Dendritic cell treated with granulocyte-macrophage colony-stimulating factor and Interleukin-4, amounts not matched to agents 40 ng/mL and 50 ng/mL, for 4 days (primary cell): ENCODE data around the gene ORM1.

Source experiments
- H3K27ac Mint-ChIP-seq: one replicate; pipeline ENCODE4 v1.8.0; 2022; ENCODE audit warnings: mild to moderate bottlenecking, mixed read lengths
- H3K27me3 Mint-ChIP-seq: one replicate; pipeline ENCODE4 v1.8.0; 2022; ENCODE audit warnings: mild to moderate bottlenecking, mixed read lengths
- H3K36me3 Mint-ChIP-seq: one replicate; pipeline ENCODE4 v1.8.0; 2022; ENCODE audit warnings: low read depth, mixed read lengths
- H3K4me1 Mint-ChIP-seq: one replicate; pipeline ENCODE4 v1.8.0; 2022; ENCODE audit warnings: low read depth, mixed read lengths
- H3K4me3 Mint-ChIP-seq: one replicate; pipeline ENCODE4 v1.8.0; 2022; ENCODE audit warnings: mild to moderate bottlenecking, moderate library complexity, mixed read lengths
- H3K9me3 Mint-ChIP-seq: one replicate; pipeline ENCODE4 v1.8.0; 2022; ENCODE audit warnings: mixed read lengths
- intact Hi-C: fragments of 100-400 bp; cut with micrococcal nuclease; formaldehyde crosslinking; loops from one replicate; pipeline ENCODE4 v1.15.0; 2022

The ORM1 gene

DNA sequence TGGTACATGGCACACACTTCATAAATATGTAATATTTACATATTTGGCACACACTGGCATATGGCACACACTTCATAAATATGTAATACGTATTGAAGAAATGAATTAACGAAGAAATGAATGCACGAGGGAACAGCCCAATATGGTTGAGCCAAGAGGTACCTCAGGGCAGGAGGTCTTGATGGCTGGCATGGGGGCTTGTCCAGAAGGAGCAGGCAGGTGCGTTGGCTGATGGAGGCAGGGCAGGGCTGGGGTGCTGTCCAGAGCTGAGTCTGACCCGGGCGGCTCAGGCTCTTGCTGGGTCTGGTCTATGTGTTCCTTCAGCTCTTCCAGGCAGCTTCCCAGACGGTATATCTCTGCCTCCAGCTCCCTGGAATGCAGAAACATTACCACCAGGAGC lies 38.6 kb downstream of the ORM1 start:
- H3K4me1 Mint-ChIP-seq = peaks cover 40% of the 10 kb centered on the region
- H3K27ac Mint-ChIP-seq = peak overlapping the region; percentile 78
- H3K36me3 Mint-ChIP-seq = peaks cover 95% of the 10 kb centered on the region
- intact Hi-C loops = no loop called here
- no peaks in the 10 kb centered on the region for H3K9me3 Mint-ChIP-seq
- H3K4me3 Mint-ChIP-seq = no peak overlapping the region
- H3K27me3 Mint-ChIP-seq = no peaks in the 10 kb centered on the region

DNA sequence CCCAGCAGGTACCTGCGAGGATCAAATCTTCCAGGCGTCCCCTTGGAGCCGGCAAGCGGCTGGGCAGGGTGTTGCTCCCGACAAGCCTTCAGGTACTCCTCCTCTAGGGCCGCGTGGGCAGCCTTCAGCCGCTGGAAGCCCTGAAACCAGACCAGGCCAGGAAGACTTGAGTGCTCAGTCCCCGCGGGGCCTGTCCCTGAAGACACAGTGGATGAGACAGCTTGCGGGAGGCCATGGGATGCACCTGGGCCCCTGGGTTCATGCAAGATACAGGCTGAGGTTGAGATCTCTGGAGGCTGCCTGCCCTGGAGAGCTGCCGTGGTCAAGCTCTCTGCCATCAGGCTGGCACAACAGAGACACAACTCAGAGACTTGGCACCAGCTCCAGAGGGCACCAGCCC lies 39.5 kb downstream of the ORM1 start:
- H3K4me3 Mint-ChIP-seq = no peak overlapping the region
- no peaks in the 10 kb centered on the region for H3K27me3 Mint-ChIP-seq
- H3K27ac Mint-ChIP-seq = no peak overlapping the region
- H3K36me3 Mint-ChIP-seq = peaks cover 95% of the 10 kb centered on the region
- no peaks in the 10 kb centered on the region for H3K9me3 Mint-ChIP-seq
- H3K4me1 Mint-ChIP-seq = peaks cover 49% of the 10 kb centered on the region
- intact Hi-C loops = no loop called here

DNA sequence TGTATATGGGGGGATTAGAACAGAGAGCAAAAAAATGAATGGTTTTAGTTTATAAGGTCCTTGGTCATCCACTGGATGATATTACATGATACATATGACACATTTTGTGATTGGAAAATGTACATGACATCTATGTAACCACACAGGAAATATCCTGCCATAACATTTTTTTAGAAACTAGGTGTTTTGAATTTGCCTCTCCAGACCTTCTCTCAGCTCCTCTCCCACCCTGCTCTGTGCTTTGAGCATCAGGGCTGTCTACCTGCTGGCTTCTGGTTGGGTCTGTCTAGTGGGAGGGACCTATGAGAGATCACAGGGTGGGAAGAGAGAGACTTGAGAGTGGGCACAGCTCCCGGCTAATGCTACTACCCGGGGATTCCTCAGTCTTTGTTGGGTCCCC lies 40.5 kb downstream of the ORM1 start:
- Mint-ChIP-seq H3K27me3 (no peaks in the 10 kb centered on the region), H3K4me3 (no peak overlapping the region), H3K9me3 (no peaks in the 10 kb centered on the region), H3K36me3 (peaks cover 95% of the 10 kb centered on the region), H3K27ac (no peak overlapping the region), H3K4me1 (peaks cover 59% of the 10 kb centered on the region)
- intact Hi-C loops = no loop called here

DNA sequence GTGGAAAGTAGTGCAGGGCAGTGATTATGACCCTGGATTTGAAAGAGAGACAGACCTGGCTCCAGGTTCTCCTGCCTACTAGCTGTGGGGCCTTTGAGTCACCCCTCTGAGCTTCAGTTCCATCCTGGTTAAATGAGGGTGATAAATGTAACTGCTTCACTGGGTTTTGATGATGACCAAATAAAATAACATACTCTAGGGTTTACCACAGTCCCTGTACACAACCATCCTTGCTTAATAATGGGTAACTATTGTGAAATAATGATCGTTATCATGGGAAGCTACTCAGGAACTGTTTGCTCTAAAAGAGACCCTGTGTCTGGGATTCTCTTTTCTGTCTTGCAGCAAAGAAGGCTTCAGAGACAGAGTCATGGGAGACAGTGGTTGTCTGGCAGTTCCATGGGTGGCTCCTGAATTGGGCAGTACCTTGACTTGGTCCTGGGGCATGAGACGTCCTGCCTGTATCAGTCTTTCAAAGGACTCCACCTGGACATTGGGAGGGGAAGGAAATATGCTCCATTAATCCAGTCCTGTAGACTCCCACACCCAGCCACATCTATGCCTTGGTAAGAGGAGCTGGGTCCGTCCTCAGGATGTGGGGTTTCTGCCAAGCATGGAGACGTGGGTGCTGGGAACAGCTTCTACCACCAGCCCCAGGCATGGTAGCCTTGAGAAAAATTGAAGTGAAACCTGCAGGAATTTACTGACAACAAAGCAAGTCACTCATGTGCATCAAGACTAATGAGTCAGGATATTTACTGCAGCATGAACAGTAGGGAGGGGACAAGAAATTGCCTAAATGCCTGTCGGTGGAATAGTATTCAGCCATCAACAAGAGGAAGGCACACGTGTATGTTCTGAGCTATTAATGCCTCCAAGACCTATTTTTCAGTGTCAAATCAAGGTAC lies 41.5 kb downstream of the ORM1 start:
- Mint-ChIP-seq H3K27me3 (no peaks in the 10 kb centered on the region), H3K4me1 (peaks cover 62% of the 10 kb centered on the region), H3K36me3 (peaks cover 93% of the 10 kb centered on the region), H3K4me3 (peak overlapping the region; percentile 42), H3K27ac (peak overlapping the region; percentile 76), H3K9me3 (no peaks in the 10 kb centered on the region)
- intact Hi-C loops = no loop called here

DNA sequence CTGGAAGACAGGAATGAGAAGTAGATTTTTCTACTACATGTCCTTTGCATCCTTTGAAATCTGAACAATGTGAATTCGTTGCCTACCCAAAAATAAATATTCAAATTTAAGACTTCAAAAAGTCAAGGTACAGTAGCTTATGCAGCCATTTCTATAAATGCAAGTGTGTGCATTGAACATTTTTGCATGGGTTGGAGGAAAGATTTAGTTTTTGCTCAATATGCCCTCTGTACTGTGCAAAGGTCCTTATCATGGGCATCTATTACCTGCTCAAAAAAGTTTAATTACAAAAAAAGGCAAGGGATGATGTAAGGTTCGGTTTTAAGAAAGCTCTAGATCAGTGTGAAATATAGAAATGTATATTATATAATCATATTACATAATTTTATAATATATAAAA lies 42.3 kb downstream of the ORM1 start:
- Mint-ChIP-seq H3K4me1 (peaks cover 63% of the 10 kb centered on the region), H3K4me3 (no peak overlapping the region), H3K9me3 (no peaks in the 10 kb centered on the region), H3K36me3 (peaks cover 93% of the 10 kb centered on the region), H3K27me3 (no peaks in the 10 kb centered on the region), H3K27ac (no peak overlapping the region)
- intact Hi-C loops = no loop called here

DNA sequence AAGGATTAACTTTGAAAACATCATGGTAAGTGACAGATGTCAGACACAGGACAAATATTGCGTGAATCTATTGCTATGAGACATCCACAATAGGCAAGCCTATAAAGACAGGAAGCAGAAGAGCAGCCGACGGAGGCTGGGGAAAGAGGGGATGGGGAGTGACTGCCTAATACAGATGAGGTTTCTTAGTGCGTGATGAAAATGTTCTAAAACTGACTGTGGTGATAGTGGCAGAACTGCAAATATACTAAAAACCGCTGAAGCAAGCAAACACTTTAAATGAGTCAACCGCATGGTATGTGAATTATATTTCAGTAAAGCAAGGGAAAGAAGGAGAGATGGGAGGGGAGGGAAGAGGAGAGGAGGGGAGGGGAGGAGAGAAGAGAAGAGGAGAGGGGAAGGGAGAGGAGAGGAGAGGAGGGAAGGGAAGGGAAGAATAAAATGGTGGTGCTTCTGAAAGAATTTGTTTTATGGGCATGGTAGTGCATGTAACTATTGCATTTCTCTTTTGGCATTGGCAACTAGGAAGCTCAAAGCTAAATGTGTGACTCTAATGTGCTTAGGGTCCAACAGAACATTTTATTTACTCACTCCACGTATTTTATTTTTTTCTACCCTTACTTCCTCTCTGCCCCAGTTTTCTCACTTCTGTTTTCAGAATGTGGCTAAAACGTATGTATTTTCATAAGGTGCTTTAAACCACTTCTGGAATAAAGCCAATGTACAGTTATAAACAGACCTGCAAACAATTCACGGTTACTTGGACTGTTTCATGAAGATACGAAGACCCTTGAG lies 43.6 kb downstream of the ORM1 start:
- Mint-ChIP-seq H3K27ac (peak overlapping the region; percentile 89), H3K27me3 (no peaks in the 10 kb centered on the region), H3K36me3 (peaks cover 93% of the 10 kb centered on the region), H3K4me3 (peak overlapping the region; percentile 51), H3K4me1 (peaks cover 65% of the 10 kb centered on the region), H3K9me3 (no peaks in the 10 kb centered on the region)
- intact Hi-C loops = no loop called here

DNA sequence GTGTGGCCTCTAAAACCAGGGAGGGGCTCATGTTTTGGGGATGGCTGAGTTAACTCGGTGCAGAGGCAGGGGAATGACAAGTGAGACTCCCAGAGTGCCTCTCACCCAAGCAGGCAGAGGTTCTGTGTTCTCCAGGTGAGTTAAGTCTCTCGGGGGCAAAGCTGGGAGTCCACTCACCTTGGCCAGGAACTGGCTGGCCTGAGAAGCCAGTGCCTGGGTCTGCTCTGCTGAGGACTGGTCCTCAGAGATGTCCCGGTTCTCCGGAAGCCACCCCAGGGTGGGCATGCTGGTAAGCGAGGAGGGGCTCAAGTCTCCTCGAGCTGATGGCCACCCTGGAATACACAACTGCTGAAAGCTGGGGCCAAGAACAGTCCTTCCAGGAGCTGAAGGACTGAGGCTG lies 44.5 kb downstream of the ORM1 start:
- peak overlapping the region; percentile 89 for H3K27ac Mint-ChIP-seq
- peaks cover 93% of the 10 kb centered on the region for H3K36me3 Mint-ChIP-seq
- no peaks in the 10 kb centered on the region for H3K9me3 Mint-ChIP-seq
- H3K4me3 Mint-ChIP-seq = no peak overlapping the region
- H3K27me3 Mint-ChIP-seq = no peaks in the 10 kb centered on the region
- H3K4me1 Mint-ChIP-seq = peaks cover 74% of the 10 kb centered on the region
- intact Hi-C loops = no loop called here

DNA sequence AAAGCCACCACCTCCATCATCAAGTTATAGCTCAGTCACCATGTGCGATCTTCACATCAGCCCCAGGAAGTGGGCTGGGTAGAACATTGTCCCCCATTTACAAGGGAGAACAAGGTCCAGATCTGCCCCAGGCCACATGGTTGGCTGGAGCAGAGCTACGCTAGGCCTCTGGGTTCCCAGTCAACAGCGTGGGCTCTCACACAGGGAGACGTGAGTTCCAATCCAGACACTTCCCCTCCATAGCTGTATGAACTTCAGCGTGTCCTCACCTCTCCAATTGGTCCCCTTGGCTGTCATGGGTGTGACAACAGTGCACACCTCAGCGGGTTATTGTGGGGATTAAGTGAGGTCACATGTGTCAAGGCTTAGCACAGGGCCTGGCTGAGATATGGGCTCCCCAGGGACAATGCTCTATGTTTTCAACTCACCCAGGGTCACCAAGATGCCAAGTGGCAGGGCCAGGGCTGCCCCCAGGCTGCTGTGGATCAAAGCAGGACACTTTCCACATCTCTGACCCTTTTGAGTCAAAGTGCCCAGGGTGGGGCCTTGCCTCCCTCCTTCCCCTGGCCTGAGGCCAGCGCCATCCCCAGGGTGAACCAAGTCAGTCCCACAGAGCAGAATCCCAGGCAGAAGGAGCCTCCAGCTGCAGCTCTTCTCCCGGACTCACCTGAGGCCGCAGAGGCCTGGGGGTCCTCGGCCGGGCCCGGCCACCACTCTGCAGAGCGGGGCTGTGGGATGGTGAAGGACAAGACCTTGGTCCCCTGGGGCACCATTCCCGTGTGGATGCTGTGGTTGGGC lies 45.1 kb downstream of the ORM1 start:
- Mint-ChIP-seq H3K36me3 (peaks cover 93% of the 10 kb centered on the region), H3K4me1 (peaks cover 80% of the 10 kb centered on the region), H3K27ac (peak overlapping the region; percentile 89), H3K9me3 (no peaks in the 10 kb centered on the region), H3K4me3 (no peak overlapping the region), H3K27me3 (no peaks in the 10 kb centered on the region)
- intact Hi-C loops = no loop called here

DNA sequence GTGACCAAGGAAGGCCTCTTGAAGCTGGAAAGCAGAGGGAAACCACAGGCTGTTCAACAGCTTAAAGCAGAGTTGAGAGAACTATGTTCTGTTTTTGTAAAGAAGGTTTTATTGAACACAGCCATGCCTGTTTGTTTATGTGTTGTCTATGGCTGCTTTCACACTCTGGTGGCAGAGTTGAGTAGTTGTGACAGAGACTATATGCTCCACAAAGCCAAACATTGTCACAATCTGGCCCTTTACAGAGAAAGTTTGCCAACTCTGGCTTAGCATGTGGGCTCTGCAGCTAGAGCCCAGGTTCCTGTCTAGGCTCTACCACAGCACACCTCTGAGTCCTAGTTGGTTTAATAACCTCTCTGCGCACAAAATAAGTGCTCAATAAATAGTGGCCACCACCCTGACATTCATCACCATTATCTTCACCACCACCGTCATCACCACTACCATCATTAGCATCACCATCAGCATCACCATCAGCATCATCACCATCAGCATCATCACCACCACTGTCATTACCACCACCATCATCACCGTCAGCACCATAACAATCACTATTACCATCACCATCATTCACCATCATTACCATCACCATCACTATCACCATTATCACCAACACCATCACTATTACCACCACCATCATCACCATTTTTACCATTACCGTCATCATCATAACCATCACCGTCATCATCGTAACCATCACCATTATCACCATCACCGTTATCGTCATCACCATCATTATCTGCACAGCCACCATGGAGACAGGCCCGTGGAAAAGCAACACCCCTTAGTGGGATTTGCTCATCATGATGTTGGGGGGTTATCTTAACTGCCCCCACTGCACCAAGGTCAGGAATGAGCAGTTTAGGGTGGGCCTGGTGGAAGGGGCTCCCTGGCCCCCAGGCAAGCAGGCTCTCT lies 46.6 kb downstream of the ORM1 start:
- H3K4me3 Mint-ChIP-seq = no peak overlapping the region
- intact Hi-C loops = no loop called here

DNA sequence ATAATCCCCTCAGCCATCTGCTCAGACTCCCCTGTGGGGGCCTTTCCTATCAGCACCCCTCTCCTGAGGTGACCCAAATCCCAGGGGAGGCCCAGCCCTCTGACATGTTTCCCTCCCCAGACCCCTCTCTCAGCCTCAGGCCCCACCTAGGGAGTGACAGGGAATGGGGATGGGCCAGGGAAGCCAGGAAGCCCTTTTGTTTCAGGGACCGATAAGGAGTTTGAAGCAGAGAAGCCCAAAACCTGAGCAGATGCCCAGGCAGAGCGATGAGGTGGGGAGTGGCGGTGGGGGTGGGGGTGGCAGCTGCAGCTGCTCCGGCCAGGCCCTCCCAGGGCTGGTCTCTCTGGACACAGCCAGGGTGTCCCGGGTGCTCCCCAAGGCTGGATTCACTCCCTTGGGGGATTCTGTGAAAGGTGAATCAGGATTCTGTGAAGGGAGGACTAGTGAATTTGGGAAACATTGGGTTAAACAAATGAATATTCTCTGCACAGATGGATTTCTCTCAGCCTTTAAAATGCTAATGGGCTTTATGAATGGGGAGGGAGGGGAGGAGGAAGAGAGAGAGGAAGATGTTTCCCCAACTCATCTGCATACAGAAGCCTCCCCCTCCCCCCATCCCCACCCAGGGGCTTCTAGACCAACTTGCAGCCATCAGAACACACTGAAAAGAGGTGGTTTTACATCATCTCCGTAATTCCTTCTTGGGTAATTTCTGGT lies 47.5 kb downstream of the ORM1 start:
- intact Hi-C loops = no loop called here
- H3K27me3 Mint-ChIP-seq = no peaks in the 10 kb centered on the region
- no peaks in the 10 kb centered on the region for H3K9me3 Mint-ChIP-seq
- peaks cover 95% of the 10 kb centered on the region for H3K36me3 Mint-ChIP-seq
- peak overlapping the region; percentile 37 for H3K27ac Mint-ChIP-seq
- no peak overlapping the region for H3K4me3 Mint-ChIP-seq
- peaks cover 88% of the 10 kb centered on the region for H3K4me1 Mint-ChIP-seq

More for the DNA sequence above, 46.6 kb downstream of the ORM1 start:
- no peak overlapping the region for H3K27ac Mint-ChIP-seq
- H3K9me3 Mint-ChIP-seq = no peaks in the 10 kb centered on the region
- no peaks in the 10 kb centered on the region for H3K27me3 Mint-ChIP-seq
- peaks cover 93% of the 10 kb centered on the region for H3K36me3 Mint-ChIP-seq
- peaks cover 84% of the 10 kb centered on the region for H3K4me1 Mint-ChIP-seq

DNA sequence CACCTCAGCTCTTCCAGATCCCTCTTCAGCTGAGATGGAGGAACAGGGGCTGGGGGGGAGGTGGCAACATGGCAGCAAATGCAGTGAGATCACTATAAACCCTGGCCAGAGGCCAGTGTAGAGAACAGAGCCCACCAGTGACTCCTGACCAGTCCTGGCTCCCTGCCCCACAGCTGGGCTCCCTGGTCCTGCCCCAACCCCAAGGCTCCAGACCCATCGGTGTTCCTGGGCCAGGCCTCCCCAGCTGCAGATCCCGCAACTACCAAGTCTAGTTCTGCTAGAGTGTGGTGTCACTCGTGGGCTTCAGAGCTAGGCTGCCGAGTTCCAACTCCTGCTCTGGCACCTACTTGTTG lies 48.0 kb downstream of the ORM1 start:
- intact Hi-C loops = no loop called here

DNA sequence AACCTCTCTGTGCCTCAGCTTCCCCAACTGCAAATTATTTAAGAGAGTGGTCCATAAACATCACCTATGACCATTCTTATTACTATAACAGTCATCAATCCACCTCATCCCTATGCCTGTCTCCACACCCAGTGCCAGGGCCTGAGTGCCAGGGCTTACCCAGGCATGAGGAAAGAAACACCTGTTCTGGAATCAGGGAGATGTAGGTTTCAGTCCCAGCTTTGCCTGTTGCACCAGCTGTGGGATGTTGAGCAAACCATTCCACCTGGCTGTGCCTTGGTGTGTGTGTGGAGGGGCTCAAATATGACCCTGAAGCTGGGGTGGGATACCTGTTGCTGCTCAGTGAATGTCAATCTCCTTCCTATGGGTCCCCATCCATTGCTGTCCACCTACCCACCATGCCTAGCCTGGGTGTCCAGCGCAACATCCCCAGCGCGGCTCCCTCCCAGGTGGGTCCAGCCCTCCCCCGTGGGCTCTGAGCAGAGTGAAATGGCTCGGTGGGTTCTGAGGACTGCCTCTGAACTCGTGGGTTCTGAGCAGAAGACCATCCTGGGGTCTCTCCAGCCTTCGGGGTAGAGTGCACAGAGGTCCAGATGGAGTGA lies 48.5 kb downstream of the ORM1 start:
- H3K36me3 Mint-ChIP-seq = peaks cover 96% of the 10 kb centered on the region
- peak overlapping the region; percentile 37 for H3K27ac Mint-ChIP-seq
- H3K4me3 Mint-ChIP-seq = no peak overlapping the region
- intact Hi-C loops = no loop called here
- H3K27me3 Mint-ChIP-seq = no peaks in the 10 kb centered on the region
- H3K9me3 Mint-ChIP-seq = no peaks in the 10 kb centered on the region
- H3K4me1 Mint-ChIP-seq = peaks cover 85% of the 10 kb centered on the region

More for the DNA sequence above, 48.0 kb downstream of the ORM1 start:
- Mint-ChIP-seq H3K9me3 (no peaks in the 10 kb centered on the region), H3K4me3 (no peak overlapping the region), H3K4me1 (peaks cover 88% of the 10 kb centered on the region), H3K27me3 (no peaks in the 10 kb centered on the region), H3K36me3 (peaks cover 96% of the 10 kb centered on the region), H3K27ac (peak overlapping the region; percentile 37)
